CD14-positive monocyte (primary cell): Measurements from ENCODE around the gene FRAS1. TPM values are rescaled to one million over a fixed set of nuclear protein-coding genes. Genes with fewer than 3 reads are reported as not detected.

Source experiments
- DNase-seq, 3 donors: peaks; one replicate each; pipeline ENCODE4 v3.0.0-alpha.2; 2011 to 2022
- H2AFZ ChIP-seq: 2 replicates; pipeline ENCODE4 v1.6.0; 2012; ENCODE audit warnings: mild to moderate bottlenecking, low read depth, low read length, inconsistent platforms; ENCODE audit not compliant: insufficient read depth, poor library complexity, severe bottlenecking
- H3K27ac ChIP-seq, 2 donors: 1 replicate in 1 of 2; 2 replicates in 1 of 2; pipeline ENCODE4 v1.5.1; 2012 to 2013; ENCODE audit warnings: low read length in 2 of 2, control low read depth in 1 of 2, inconsistent platforms in 1 of 2, low read depth in 1 of 2, mild to moderate bottlenecking in 1 of 2
- H3K27me3 ChIP-seq, 2 donors: one replicate each; pipeline versions ENCODE4 v1.6.0 to v1.6.1; 2011 to 2013; ENCODE audit warnings: low read length in 2 of 2; ENCODE audit not compliant: control insufficient read depth in 2 of 2, insufficient read depth in 2 of 2
- H3K36me3 ChIP-seq, 2 donors: replicated peaks in 1 of 2; 1 replicate in 1 of 2; 2 replicates in 1 of 2; pipeline versions ENCODE4 v1.5.1 to v1.6.1; 2012 to 2013; ENCODE audit warnings: low read length in 2 of 2, control low read depth in 1 of 2, inconsistent platforms in 1 of 2, mild to moderate bottlenecking in 1 of 2; ENCODE audit not compliant: insufficient read depth in 2 of 2, control insufficient read depth in 1 of 2
- H3K4me1 ChIP-seq, 2 donors: 1 replicate in 1 of 2; 2 replicates in 1 of 2; pipeline versions ENCODE4 v1.5.1 to v1.6.1; 2012 to 2013; ENCODE audit warnings: low read length in 2 of 2, control low read depth in 1 of 2, inconsistent platforms in 1 of 2, mild to moderate bottlenecking in 1 of 2, moderate library complexity in 1 of 2; ENCODE audit not compliant: insufficient read depth in 2 of 2, control insufficient read depth in 1 of 2
- H3K4me2 ChIP-seq: replicated peaks from 2 replicates; pipeline ENCODE3; 2012; ENCODE audit warnings: low read length, moderate library complexity, mild to moderate bottlenecking; ENCODE audit not compliant: poor library complexity, severe bottlenecking; ENCODE audit errors: extremely low read depth
- H3K4me3 ChIP-seq, 3 experiments: fragments of 200-600 bp in 1 of 3; sonication (generic) in 1 of 3; replicated peaks in 1 of 3; 1 replicate in 2 of 3; 2 replicates in 1 of 3; pipeline ENCODE4 v1.5.1; 2011 to 2013; ENCODE audit warnings: low read length in 3 of 3, mild to moderate bottlenecking in 3 of 3, control low read depth in 2 of 3, low read depth in 2 of 3, inconsistent platforms in 1 of 3, moderate library complexity in 1 of 3
- H3K79me2 ChIP-seq: 2 replicates; pipeline ENCODE4 v1.6.0; 2012; ENCODE audit warnings: mild to moderate bottlenecking, control low read depth, inconsistent platforms, low read length, moderate library complexity; ENCODE audit not compliant: insufficient read depth
- H3K9ac ChIP-seq: 2 replicates; pipeline ENCODE4 v1.6.0; 2017; ENCODE audit warnings: low read length, mild to moderate bottlenecking; ENCODE audit not compliant: insufficient read depth, poor library complexity, severe bottlenecking
- H3K9me3 ChIP-seq, 2 donors: replicated peaks in 1 of 2; 1 replicate in 1 of 2; 2 replicates in 1 of 2; pipeline versions ENCODE4 v1.5.1 to v1.6.1; 2012 to 2013; ENCODE audit warnings: low read length in 2 of 2, control low read depth in 1 of 2; ENCODE audit not compliant: control insufficient read depth in 1 of 2, insufficient read depth in 1 of 2
- H4K20me1 ChIP-seq: 2 replicates; pipeline ENCODE4 v1.6.0; 2012; ENCODE audit warnings: mild to moderate bottlenecking, low read length, control low read depth, moderate library complexity; ENCODE audit not compliant: insufficient read depth
- H3K27ac Mint-ChIP-seq, 7 donors: one replicate each; pipeline ENCODE4 v1.8.0; 2020; ENCODE audit warnings: mild to moderate bottlenecking in 7 of 7, mixed read lengths in 7 of 7, moderate library complexity in 6 of 7, inconsistent platforms in 2 of 7
- H3K27me3 Mint-ChIP-seq, 3 donors: one replicate each; pipeline ENCODE4 v1.8.0; 2021 to 2022; ENCODE audit warnings: low read depth in 3 of 3, mild to moderate bottlenecking in 3 of 3, mixed read lengths in 3 of 3, moderate library complexity in 3 of 3, inconsistent platforms in 1 of 3
- H3K36me3 Mint-ChIP-seq, 2 donors: one replicate each; pipeline ENCODE4 v1.8.0; 2020; ENCODE audit warnings: mixed read lengths in 2 of 2, inconsistent platforms in 1 of 2, mild to moderate bottlenecking in 1 of 2
- H3K4me1 Mint-ChIP-seq: one replicate; pipeline ENCODE4 v1.8.0; 2020; ENCODE audit warnings: mild to moderate bottlenecking, mixed read lengths
- H3K4me3 Mint-ChIP-seq, 2 donors: one replicate each; pipeline ENCODE4 v1.8.0; 2020; ENCODE audit warnings: mild to moderate bottlenecking in 2 of 2, mixed read lengths in 2 of 2, moderate library complexity in 1 of 2
- H3K9me3 Mint-ChIP-seq, 7 donors: one replicate each; pipeline ENCODE4 v1.8.0; 2020 to 2022; ENCODE audit warnings: mixed read lengths in 7 of 7, mild to moderate bottlenecking in 6 of 7, moderate library complexity in 6 of 7, inconsistent platforms in 2 of 7
- WGBS: methylation state at CpG from one replicate; pipeline ENCODE4 v1.1.5; 2013; ENCODE audit warnings: missing lambda C conversion rate; ENCODE audit not compliant: insufficient coverage; 5-methylcytosine and 5-hydroxymethylcytosine counted together
- intact Hi-C, 2 donors: fragments of 100-400 bp; cut with micrococcal nuclease; formaldehyde crosslinking; loops; one replicate each; pipeline versions ENCODE4 v1.15.0 to v1.15.1; 2023
- polyA plus RNA-seq, 3 donors: library from polyadenylated mRNA; depleted of rRNA in 1 of 3; unstranded in 2 of 3; stranded (reverse) in 1 of 3; fragments of 300-500 nt in 2 of 3; fragments of >200 nt in 1 of 3; fragmentation: Illumina TruSeq in 2 of 3; gene quantifications; 1 replicate in 2 of 3; 2 replicates in 1 of 3; pipeline ENCODE4 v1.2.3, GENCODE V29; 2012 to 2021
- TF ChIP-seq, protein P1 (sequence below): fragments of 200-600 bp; IDR thresholded peaks from one replicate; pipeline ENCODE4 v1.8.0; 2022; ENCODE audit warnings: antibody characterized with exemption, mild to moderate bottlenecking

FRAS1 gene
- polyA plus RNA-seq, 3 donors = not detected

- Histone ChIP-seq H3K36me3 (no peaks in the 10 kb centered on the region), H3K27me3 (no peaks in the 10 kb centered on the region), H4K20me1 (no peaks in the 10 kb centered on the region), H3K9me3 (peaks cover 0 to 2% of the 10 kb centered on the region in 2 donors), H3K4me3 (no peak overlapping the region), H2AFZ (no peak overlapping the region), H3K4me2 (no peak overlapping the region), H3K9ac (no peak overlapping the region), H3K27ac (no peak overlapping the region), H3K79me2 (no peaks in the 10 kb centered on the region), H3K4me1 (no peaks in the 10 kb centered on the region)
- Mint-ChIP-seq H3K4me3 (no peak overlapping the region), H3K9me3 (peaks cover 0 to 4% (median 0%) of the 10 kb centered on the region in 7 donors), H3K27me3 (no peaks in the 10 kb centered on the region), H3K4me1 (no peaks in the 10 kb centered on the region), H3K27ac (no peak overlapping the region), H3K36me3 (no peaks in the 10 kb centered on the region)
- no peak for DNase-seq
- intact Hi-C loops = no loop called here
- 100% methylated on average over 2 of the region's 3 CpGs for WGBS
- TF ChIP-seq, protein P1, sequence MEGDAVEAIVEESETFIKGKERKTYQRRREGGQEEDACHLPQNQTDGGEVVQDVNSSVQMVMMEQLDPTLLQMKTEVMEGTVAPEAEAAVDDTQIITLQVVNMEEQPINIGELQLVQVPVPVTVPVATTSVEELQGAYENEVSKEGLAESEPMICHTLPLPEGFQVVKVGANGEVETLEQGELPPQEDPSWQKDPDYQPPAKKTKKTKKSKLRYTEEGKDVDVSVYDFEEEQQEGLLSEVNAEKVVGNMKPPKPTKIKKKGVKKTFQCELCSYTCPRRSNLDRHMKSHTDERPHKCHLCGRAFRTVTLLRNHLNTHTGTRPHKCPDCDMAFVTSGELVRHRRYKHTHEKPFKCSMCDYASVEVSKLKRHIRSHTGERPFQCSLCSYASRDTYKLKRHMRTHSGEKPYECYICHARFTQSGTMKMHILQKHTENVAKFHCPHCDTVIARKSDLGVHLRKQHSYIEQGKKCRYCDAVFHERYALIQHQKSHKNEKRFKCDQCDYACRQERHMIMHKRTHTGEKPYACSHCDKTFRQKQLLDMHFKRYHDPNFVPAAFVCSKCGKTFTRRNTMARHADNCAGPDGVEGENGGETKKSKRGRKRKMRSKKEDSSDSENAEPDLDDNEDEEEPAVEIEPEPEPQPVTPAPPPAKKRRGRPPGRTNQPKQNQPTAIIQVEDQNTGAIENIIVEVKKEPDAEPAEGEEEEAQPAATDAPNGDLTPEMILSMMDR = no peak
These were observed 105.2 kb downstream of the FRAS1 start for GRCh38 chr4:78162342-78162741.

GRCh38 chr4:78162821-78163220 lies 105.7 kb downstream of the FRAS1 start:
- H3K79me2 ChIP-seq = no peaks in the 10 kb centered on the region
- H3K4me2 ChIP-seq = no peak overlapping the region
- H3K9me3 ChIP-seq = peaks cover 0 to 2% of the 10 kb centered on the region in 2 donors
- peaks cover 0 to 4% (median 0%) of the 10 kb centered on the region in 7 donors for H3K9me3 Mint-ChIP-seq
- no peaks in the 10 kb centered on the region for H3K36me3 ChIP-seq
- no peaks in the 10 kb centered on the region for H3K36me3 Mint-ChIP-seq
- no peak overlapping the region for H3K4me3 ChIP-seq
- intact Hi-C loops = no loop called here
- no CpG with 5 or more reads among the region's 3 CpGs for WGBS
- H3K27me3 ChIP-seq = no peaks in the 10 kb centered on the region
- no peaks in the 10 kb centered on the region for H3K27me3 Mint-ChIP-seq
- no peak overlapping the region for H2AFZ ChIP-seq
- H3K4me1 Mint-ChIP-seq = no peaks in the 10 kb centered on the region
- H4K20me1 ChIP-seq = no peaks in the 10 kb centered on the region
- TF ChIP-seq, protein P1 = no peak
- no peak overlapping the region for H3K9ac ChIP-seq
- no peaks in the 10 kb centered on the region for H3K4me1 ChIP-seq
- no peak overlapping the region for H3K4me3 Mint-ChIP-seq
- no peak for DNase-seq
- H3K27ac Mint-ChIP-seq = no peak overlapping the region
- no peak overlapping the region for H3K27ac ChIP-seq
